Measurements from ENCODE around the gene TLNRD1. TPM values are rescaled to one million over a fixed set of nuclear protein-coding genes. Genes with fewer than 3 reads are reported as not detected.
A peak's percentile ranks its signal among the peaks of the same experiment; 100 is the strongest.

The TLNRD1 gene
- total RNA-seq, 1 experiment from 2014 or later, result 22.5 TPM

GRCh38 chr15:80988148-80988796, 12.5 kb upstream of the TLNRD1 start:
- BruUV-seq (replicated peaks), result TSS peak; percentile 63
- peak overlapping the region; percentile 89 for H3K4me2 ChIP-seq (ENCODE audit: low read length)
- intact Hi-C loops (cut with micrococcal nuclease), result no loop called here
- peak overlapping the region; percentile 87 for H3K9ac ChIP-seq (ENCODE audit: low read length)
- no peak overlapping the region for H2AFZ ChIP-seq (ENCODE audit: low read depth, low read length, poor library complexity, severe bottlenecking)
- H3K4me1 ChIP-seq (ENCODE audit: control insufficient read depth in 1 of 2, insufficient read depth in 2 of 2, low read length in 2 of 2), result peaks cover 13 to 29% of the 10 kb centered on the region in 2 experiments; a peak in 3 of 4 replicates
- ChIA-PET CTCF (no interaction called here), RAD21 (ENCODE audit: low non-redundant PET in 1 of 2, low total read pairs in 2 of 2, uncharacterized antibody in 2 of 2, unreplicated experiment in 2 of 2) (no interaction called here), POLR2A (no interaction called here)
- H4K20me1 ChIP-seq (ENCODE audit: insufficient read depth), result no peaks in the 10 kb centered on the region
- TF ChIP-seq REST (IDR thresholded peaks at IDR 0.05; ENCODE audit: low read depth) (no peak), EZH2 (IDR thresholded peaks at IDR 0.05) (no peak), ZFX (IDR thresholded peaks at IDR 0.05) (no peak)
- ATAC-seq (no peak), DNase-seq (ENCODE audit: low read depth, low spot score) (no peak)
- H3K27ac ChIP-seq (ENCODE audit: low read depth, low read length), result no peak overlapping the region
- peaks cover 61% of the 10 kb centered on the region for H3K79me2 ChIP-seq (ENCODE audit: insufficient read depth, low read length)
- H3K9me2 ChIP-seq (ENCODE audit: insufficient read depth), result no peaks in the 10 kb centered on the region
- H3K4me3 ChIP-seq (replicated peaks in 1 of 2; ENCODE audit: low read depth in 1 of 2, low read length in 2 of 2), result peak overlapping the region; percentile 97 to 100
- H3K27me3 ChIP-seq (ENCODE audit: insufficient read depth, low read length), result no peaks in the 10 kb centered on the region
- H3K36me3 ChIP-seq (ENCODE audit: control insufficient read depth in 1 of 2, insufficient read depth in 2 of 2, low read length in 2 of 2), result no peaks in the 10 kb centered on the region
- H3K9me3 ChIP-seq (ENCODE audit: control insufficient read depth in 1 of 2, insufficient read depth in 1 of 2, low read depth in 1 of 2, low read length in 2 of 2), result no peaks in the 10 kb centered on the region

- Histone ChIP-seq H3K36me3 (ENCODE audit: control insufficient read depth in 1 of 2, insufficient read depth in 2 of 2, low read length in 2 of 2) (no peaks in the 10 kb centered on the region), H3K4me3 (replicated peaks in 1 of 2; ENCODE audit: low read depth in 1 of 2, low read length in 2 of 2) (peak overlapping the region; percentile 97 to 100), H3K9me3 (ENCODE audit: control insufficient read depth in 1 of 2, insufficient read depth in 1 of 2, low read depth in 1 of 2, low read length in 2 of 2) (no peaks in the 10 kb centered on the region), H3K4me2 (ENCODE audit: low read length) (peak overlapping the region; percentile 89), H3K27ac (ENCODE audit: low read depth, low read length) (peak overlapping the region; percentile 77), H3K9me2 (ENCODE audit: insufficient read depth) (no peaks in the 10 kb centered on the region), H2AFZ (ENCODE audit: low read depth, low read length, poor library complexity, severe bottlenecking) (peak overlapping the region; percentile 15), H4K20me1 (ENCODE audit: insufficient read depth) (no peaks in the 10 kb centered on the region), H3K4me1 (ENCODE audit: control insufficient read depth in 1 of 2, insufficient read depth in 2 of 2, low read length in 2 of 2) (peaks cover 13 to 29% of the 10 kb centered on the region in 2 experiments; a peak in 3 of 4 replicates), H3K27me3 (ENCODE audit: insufficient read depth, low read length) (no peaks in the 10 kb centered on the region), H3K9ac (ENCODE audit: low read length) (peak overlapping the region; percentile 87), H3K79me2 (ENCODE audit: insufficient read depth, low read length) (peaks cover 53% of the 10 kb centered on the region)
- DNase-seq (ENCODE audit: low read depth, low spot score) (no peak), ATAC-seq (peak; percentile 34)
- ChIA-PET POLR2A (no interaction called here), RAD21 (ENCODE audit: low non-redundant PET in 1 of 2, low total read pairs in 2 of 2, uncharacterized antibody in 2 of 2, unreplicated experiment in 2 of 2) (no interaction called here), CTCF (no interaction called here)
- BruUV-seq (replicated peaks), result no TSS peak
- TF ChIP-seq MAX (IDR thresholded peaks at IDR 0.05) (no peak), FOSL1 (IDR thresholded peaks at IDR 0.05; ENCODE audit: low read depth) (no peak), EZH2 (IDR thresholded peaks at IDR 0.05) (no peak), SIN3A (IDR thresholded peaks at IDR 0.05; ENCODE audit: low read depth) (peak; percentile 14; the same call in 1 of the 2 replicates), CBX3 (IDR thresholded peaks at IDR 0.05; ENCODE audit: low read depth) (no peak), ATF3 (IDR thresholded peaks at IDR 0.05) (no peak)
- intact Hi-C loops (cut with micrococcal nuclease), result loop anchor here (1.0 kb wide), 1 partner anchor 11 kb away; the partner anchor contains the start of gene TLNRD1
These were observed 11.6 kb upstream of the TLNRD1 start for GRCh38 chr15:80989081-80989517.

All from HCT116 (cell line).